ENCODE data around the gene PTEN. TPM values are rescaled to one million over a fixed set of nuclear protein-coding genes. Genes with fewer than 3 reads are reported as not detected.
"Not testable (repeated sequence)": the region's sequence is repeated elsewhere in the genome, so short reads cannot be mapped to it uniquely, and the experiment has no call there.

Gene PTEN
- polyA plus RNA-seq, 1 donor, result 68.2 TPM

DNA sequence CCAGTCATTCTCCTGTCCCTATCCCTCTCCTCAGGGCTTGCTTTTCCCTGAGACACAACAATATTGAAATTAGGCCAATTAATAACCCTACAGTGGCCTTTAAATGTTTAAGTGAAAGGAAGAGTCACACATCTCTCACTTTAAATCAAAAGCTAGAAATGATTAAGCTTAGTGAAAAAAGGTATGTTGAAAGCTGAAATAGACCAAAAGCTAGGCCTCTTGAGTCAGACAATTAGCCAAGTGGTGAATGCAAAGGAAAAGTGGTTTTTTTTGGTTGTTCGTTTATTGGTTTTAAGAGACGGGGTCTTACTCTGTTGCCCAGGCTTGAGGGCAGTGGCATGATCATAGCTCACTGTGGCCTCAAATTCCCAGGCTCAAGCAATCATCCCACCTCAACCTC, 35.7 kb upstream of the PTEN start:
- Histone ChIP-seq H3K27me3 (ENCODE audit: control insufficient read depth, insufficient read depth, low read length) (no peaks in the 10 kb centered on the region), H3K27ac (ENCODE audit: low read length) (no peak overlapping the region), H3K4me3 (ENCODE audit: low read length) (no peak overlapping the region), H3K9me3 (ENCODE audit: control insufficient read depth, low read depth, low read length) (no peaks in the 10 kb centered on the region), H3K36me3 (ENCODE audit: control insufficient read depth, insufficient read depth, low read length) (no peaks in the 10 kb centered on the region), H3K4me1 (ENCODE audit: control insufficient read depth, insufficient read depth, low read length) (no peaks in the 10 kb centered on the region)
- DNase-seq, result no peak
- 100% methylated on average over 2 of the region's 2 CpGs for WGBS (ENCODE audit: insufficient coverage, low lambda C conversion rate)

DNA sequence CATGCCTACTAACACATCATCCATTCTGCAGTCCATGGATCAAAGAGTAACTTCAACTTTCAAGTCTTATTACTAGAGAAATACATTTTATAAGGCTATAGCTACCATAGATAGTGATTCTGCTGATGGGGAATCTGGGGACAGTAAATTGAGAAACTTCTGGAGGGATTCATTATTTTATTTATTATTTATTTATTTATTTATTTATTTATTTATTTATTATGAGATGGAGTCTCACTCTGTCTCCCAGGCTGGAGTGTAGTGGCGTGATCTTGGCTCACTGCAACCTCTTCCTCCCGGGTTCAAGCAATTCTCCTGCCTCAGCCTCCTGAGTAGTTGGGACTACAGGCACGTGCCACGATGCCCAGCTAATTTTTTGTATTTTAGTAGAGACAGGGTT, 34.4 kb upstream of the PTEN start:
- H3K36me3 ChIP-seq (ENCODE audit: control insufficient read depth, insufficient read depth, low read length); H3K9me3 ChIP-seq (ENCODE audit: control insufficient read depth, low read depth, low read length); DNase-seq; H3K4me1 ChIP-seq (ENCODE audit: control insufficient read depth, insufficient read depth, low read length); H3K4me3 ChIP-seq (ENCODE audit: low read length); H3K27ac ChIP-seq (ENCODE audit: low read length); H3K27me3 ChIP-seq (ENCODE audit: control insufficient read depth, insufficient read depth, low read length): not testable (repeated sequence)
- no CpG with 5 or more reads among the region's 4 CpGs for WGBS (ENCODE audit: insufficient coverage, low lambda C conversion rate)

DNA sequence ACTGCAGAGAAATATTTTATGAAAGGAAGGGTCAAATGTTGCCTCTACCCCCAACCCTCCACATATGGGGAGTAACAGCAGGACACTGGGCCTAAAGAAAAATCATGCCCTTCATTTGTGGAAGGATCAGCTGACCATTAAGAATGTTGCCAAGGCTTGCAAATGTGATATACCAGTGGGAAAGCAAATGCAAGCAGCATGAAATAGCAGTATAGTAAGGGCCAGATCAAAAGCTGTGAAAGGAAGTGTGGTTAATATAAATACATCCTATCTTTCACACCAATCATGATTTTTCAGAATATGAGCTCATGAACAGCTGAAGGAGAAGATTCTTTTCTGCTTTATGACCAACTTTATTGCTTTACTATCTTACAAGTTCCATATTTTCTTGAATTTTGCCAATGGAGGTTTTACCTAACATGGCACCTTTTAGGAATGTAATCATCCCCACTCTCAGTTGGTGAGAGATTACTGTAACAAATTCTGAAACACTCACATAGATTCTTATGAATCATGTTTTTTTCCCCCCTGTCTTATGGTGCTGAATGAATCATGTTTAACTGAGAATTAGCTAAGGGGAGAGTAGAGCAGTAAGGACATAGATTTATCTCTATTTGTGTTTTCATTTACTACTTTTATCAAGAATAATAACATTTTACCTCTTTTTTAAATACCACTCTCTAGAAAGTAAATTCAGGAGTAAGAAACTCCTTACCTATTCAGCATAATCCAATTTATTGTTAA, 33.3 kb upstream of the PTEN start:
- H3K9me3 ChIP-seq (ENCODE audit: control insufficient read depth, low read depth, low read length), result no peaks in the 10 kb centered on the region
- no peak overlapping the region for H3K27ac ChIP-seq (ENCODE audit: low read length)
- H3K4me1 ChIP-seq (ENCODE audit: control insufficient read depth, insufficient read depth, low read length), result no peaks in the 10 kb centered on the region
- no peaks in the 10 kb centered on the region for H3K36me3 ChIP-seq (ENCODE audit: control insufficient read depth, insufficient read depth, low read length)
- no peak for DNase-seq
- no peaks in the 10 kb centered on the region for H3K27me3 ChIP-seq (ENCODE audit: control insufficient read depth, insufficient read depth, low read length)
- no peak overlapping the region for H3K4me3 ChIP-seq (ENCODE audit: low read length)

DNA sequence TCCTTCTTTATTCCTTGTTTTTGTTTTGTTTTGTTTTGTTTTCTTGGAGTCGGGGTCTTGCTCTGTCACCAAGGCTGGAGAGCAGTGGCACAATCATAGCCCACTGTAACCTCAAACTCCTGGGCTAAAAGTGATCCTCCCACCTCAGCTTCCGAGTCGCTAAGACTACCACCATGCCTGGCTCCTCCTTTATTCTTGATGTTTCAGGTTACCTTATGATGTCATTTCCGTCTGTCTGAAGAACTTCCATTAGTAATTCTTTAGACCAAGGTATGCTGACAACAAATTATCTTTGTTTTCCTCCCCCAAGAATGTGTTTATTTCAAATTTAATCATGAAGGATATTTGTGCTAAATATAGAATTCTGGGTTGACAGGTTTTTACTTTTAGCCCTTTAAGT, 27.3 kb upstream of the PTEN start:
- Histone ChIP-seq H3K36me3 (ENCODE audit: control insufficient read depth, insufficient read depth, low read length) (no peaks in the 10 kb centered on the region), H3K9me3 (ENCODE audit: control insufficient read depth, low read depth, low read length) (no peaks in the 10 kb centered on the region), H3K27ac (ENCODE audit: low read length) (no peak overlapping the region), H3K27me3 (ENCODE audit: control insufficient read depth, insufficient read depth, low read length) (no peaks in the 10 kb centered on the region), H3K4me1 (ENCODE audit: control insufficient read depth, insufficient read depth, low read length) (peaks cover 1% of the 10 kb centered on the region), H3K4me3 (ENCODE audit: low read length) (no peak overlapping the region)
- WGBS (ENCODE audit: insufficient coverage, low lambda C conversion rate), result 94% methylated on average over 2 of the region's 4 CpGs
- no peak for DNase-seq

DNA sequence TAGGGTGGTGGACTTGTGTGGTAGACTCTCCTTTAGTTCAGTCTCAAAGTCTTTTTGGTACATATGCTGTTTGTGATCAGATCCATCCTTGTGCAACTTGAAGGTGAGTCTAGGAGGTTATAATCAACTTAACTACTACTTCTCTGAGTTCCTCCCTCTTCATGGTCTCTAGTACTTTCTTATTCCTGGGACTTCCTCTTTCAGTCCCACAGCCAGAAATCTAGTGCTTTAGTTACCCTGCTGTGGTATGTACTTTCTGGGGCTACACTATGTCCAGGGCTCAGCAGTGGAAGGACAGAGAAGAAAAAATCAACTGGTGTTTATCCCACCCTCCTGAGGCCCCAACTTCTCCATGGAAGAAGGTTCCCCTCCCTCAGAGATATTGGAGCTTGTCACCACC, 26.0 kb upstream of the PTEN start:
- H3K9me3 ChIP-seq (ENCODE audit: control insufficient read depth, low read depth, low read length), result no peaks in the 10 kb centered on the region
- no peaks in the 10 kb centered on the region for H3K36me3 ChIP-seq (ENCODE audit: control insufficient read depth, insufficient read depth, low read length)
- H3K4me3 ChIP-seq (ENCODE audit: low read length), result no peak overlapping the region
- no peaks in the 10 kb centered on the region for H3K27me3 ChIP-seq (ENCODE audit: control insufficient read depth, insufficient read depth, low read length)
- H3K4me1 ChIP-seq (ENCODE audit: control insufficient read depth, insufficient read depth, low read length), result peaks cover 9% of the 10 kb centered on the region
- H3K27ac ChIP-seq (ENCODE audit: low read length), result no peak overlapping the region
- peak in 1 of 2 donors; percentile 39 for DNase-seq

DNA sequence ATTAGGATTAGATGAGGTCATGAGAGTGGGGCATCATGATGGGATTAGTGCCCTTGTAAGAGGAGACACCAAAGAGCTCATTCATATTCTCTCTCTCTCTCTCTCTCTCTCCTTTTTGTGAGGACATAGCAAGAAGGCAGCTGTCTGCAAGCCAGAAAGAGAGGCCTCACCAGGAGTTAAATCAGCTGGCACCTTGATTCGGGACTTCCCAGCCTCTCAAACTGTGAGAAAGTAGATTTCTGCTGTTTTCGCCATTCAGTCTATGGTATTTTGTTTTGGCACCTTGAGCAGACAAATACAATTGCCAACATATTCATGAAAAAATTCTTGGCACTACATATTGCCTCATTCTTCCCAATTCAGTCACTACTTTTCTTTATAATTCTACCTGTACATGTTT, 24.8 kb upstream of the PTEN start:
- H3K36me3 ChIP-seq (ENCODE audit: control insufficient read depth, insufficient read depth, low read length), result no peaks in the 10 kb centered on the region
- no CpG with 5 or more reads among the region's 2 CpGs for WGBS (ENCODE audit: insufficient coverage, low lambda C conversion rate)

DNA sequence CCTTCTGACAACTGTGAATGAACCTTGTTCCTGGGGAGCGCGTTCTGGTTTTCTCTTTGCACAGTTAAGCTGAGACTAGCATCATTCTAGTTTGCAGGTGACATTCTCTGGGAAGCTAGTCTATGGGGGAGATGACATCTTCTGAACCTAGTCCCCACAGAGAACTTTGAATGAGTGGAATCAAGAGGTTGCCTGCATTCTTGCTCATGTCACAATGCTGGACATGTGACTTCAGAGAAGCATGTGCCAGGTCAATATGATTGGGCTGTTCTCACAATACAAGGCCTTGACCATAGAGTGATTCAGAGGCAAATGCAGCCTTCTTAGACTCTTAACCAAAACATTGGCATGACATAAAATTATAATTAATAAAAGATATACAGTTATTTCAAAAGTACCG, 22.2 kb upstream of the PTEN start:
- peak; percentile 75 to 86 for DNase-seq
- Histone ChIP-seq H3K27ac (ENCODE audit: low read length) (peak overlapping the region; percentile 91), H3K27me3 (ENCODE audit: control insufficient read depth, insufficient read depth, low read length) (no peaks in the 10 kb centered on the region), H3K36me3 (ENCODE audit: control insufficient read depth, insufficient read depth, low read length) (no peaks in the 10 kb centered on the region), H3K4me3 (ENCODE audit: low read length) (no peak overlapping the region), H3K9me3 (ENCODE audit: control insufficient read depth, low read depth, low read length) (no peaks in the 10 kb centered on the region), H3K4me1 (ENCODE audit: control insufficient read depth, insufficient read depth, low read length) (peaks cover 17% of the 10 kb centered on the region)
- 18% methylated on average over 1 of the region's 3 CpGs for WGBS (ENCODE audit: insufficient coverage, low lambda C conversion rate)

More for the DNA sequence above, 24.8 kb upstream of the PTEN start:
- no peak overlapping the region for H3K27ac ChIP-seq (ENCODE audit: low read length)
- peaks cover 17% of the 10 kb centered on the region for H3K4me1 ChIP-seq (ENCODE audit: control insufficient read depth, insufficient read depth, low read length)
- no peak overlapping the region for H3K4me3 ChIP-seq (ENCODE audit: low read length)
- H3K9me3 ChIP-seq (ENCODE audit: control insufficient read depth, low read depth, low read length), result no peaks in the 10 kb centered on the region
- DNase-seq, result no peak
- H3K27me3 ChIP-seq (ENCODE audit: control insufficient read depth, insufficient read depth, low read length), result no peaks in the 10 kb centered on the region

DNA sequence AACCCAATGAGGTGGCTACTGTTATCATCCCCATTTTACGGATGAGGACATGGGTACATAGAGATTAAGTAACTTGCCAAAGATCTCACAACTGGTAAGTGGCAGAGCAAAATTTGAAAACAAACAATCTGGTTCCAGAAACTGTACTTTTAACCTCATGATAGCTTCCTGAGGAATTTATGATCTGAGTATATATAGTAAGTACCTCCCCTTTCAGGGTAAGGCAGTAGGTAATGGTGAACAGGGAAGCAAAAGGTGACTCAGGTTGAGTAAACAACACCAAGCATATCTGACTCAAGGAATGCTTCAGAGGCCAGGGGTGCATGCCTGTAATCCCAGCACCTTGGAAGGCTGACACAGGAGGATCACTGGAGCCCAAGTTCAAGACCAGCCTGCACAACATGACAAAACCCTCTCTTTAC, 21.2 kb upstream of the PTEN start:
- no peak overlapping the region for H3K4me3 ChIP-seq (ENCODE audit: low read length)
- no peaks in the 10 kb centered on the region for H3K36me3 ChIP-seq (ENCODE audit: control insufficient read depth, insufficient read depth, low read length)
- no CpG with 5 or more reads among the region's 1 CpG for WGBS (ENCODE audit: insufficient coverage, low lambda C conversion rate)
- peak; percentile 91 to 96 for DNase-seq
- H3K9me3 ChIP-seq (ENCODE audit: control insufficient read depth, low read depth, low read length), result no peaks in the 10 kb centered on the region
- peak overlapping the region; percentile 91 for H3K27ac ChIP-seq (ENCODE audit: low read length)
- no peaks in the 10 kb centered on the region for H3K27me3 ChIP-seq (ENCODE audit: control insufficient read depth, insufficient read depth, low read length)
- peaks cover 17% of the 10 kb centered on the region for H3K4me1 ChIP-seq (ENCODE audit: control insufficient read depth, insufficient read depth, low read length)

DNA sequence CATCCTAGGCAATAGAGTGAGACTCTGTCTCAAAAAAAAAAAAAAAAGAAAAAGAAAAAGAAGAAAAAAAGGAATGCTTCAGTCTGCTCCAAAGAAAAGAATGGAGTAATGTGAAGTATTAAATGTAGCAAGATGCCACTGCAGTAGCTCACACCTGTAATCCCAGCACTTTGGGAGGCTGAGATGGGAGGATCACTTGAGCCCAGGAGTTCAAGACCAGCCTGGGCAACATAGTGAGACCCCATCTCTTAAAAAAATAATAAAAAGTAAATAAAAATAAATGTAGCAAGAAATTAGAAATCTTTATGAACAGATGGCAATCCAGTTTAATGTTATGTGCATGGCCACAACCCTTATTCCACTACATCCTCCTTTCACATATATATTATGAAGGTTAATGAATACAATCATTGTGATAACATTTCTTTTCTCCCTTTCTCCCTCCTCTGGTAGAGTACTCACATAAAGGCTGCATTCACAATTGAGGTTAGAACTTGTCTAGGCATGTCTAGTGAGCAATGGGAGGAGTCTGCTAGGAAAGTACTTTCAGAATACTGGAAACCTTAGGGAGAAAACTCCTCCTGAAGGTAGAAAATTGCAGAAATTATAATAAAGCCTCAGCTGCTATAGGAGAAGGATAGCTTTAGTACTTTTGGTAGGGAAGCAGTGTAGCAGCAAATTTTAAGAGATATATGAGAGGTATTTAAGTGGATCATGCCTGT, 20.5 kb upstream of the PTEN start:
- DNase-seq, result no peak
- H3K36me3 ChIP-seq (ENCODE audit: control insufficient read depth, insufficient read depth, low read length), result no peaks in the 10 kb centered on the region
- peaks cover 17% of the 10 kb centered on the region for H3K4me1 ChIP-seq (ENCODE audit: control insufficient read depth, insufficient read depth, low read length)
- H3K27me3 ChIP-seq (ENCODE audit: control insufficient read depth, insufficient read depth, low read length), result no peaks in the 10 kb centered on the region
- H3K9me3 ChIP-seq (ENCODE audit: control insufficient read depth, low read depth, low read length), result no peaks in the 10 kb centered on the region
- H3K27ac ChIP-seq (ENCODE audit: low read length), result peak overlapping the region; percentile 91
- H3K4me3 ChIP-seq (ENCODE audit: low read length), result no peak overlapping the region

DNA sequence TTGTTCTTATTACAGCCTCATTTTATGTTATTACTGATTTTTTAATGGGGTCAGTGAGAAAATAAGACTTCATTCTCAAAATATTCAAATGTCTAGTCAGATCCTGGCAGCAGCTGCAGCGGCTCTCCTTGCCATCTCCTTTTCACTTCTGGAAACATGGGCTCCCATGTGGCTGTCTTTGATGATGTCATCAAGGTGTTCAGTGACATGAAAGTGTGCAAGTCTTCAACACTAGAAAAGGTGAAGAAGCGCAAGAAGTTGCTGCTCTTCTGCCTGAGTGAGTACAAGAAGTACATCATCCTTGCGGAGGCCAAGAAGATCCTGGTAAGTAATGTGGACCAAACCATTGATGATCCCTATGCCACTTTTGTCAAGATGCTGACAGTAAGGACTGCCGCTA, 19.7 kb upstream of the PTEN start:
- no peaks in the 10 kb centered on the region for H3K36me3 ChIP-seq (ENCODE audit: control insufficient read depth, insufficient read depth, low read length)
- DNase-seq, result no peak
- no peaks in the 10 kb centered on the region for H3K9me3 ChIP-seq (ENCODE audit: control insufficient read depth, low read depth, low read length)
- H3K4me1 ChIP-seq (ENCODE audit: control insufficient read depth, insufficient read depth, low read length), result peaks cover 17% of the 10 kb centered on the region
- 100% methylated on average over 1 of the region's 4 CpGs for WGBS (ENCODE audit: insufficient coverage, low lambda C conversion rate)
- no peak overlapping the region for H3K4me3 ChIP-seq (ENCODE audit: low read length)
- no peaks in the 10 kb centered on the region for H3K27me3 ChIP-seq (ENCODE audit: control insufficient read depth, insufficient read depth, low read length)
- no peak overlapping the region for H3K27ac ChIP-seq (ENCODE audit: low read length)

Measured in large intestine (tissue), 3 donors.